ENCODE results near the gene CAVIN1.
A peak's percentile ranks its signal among the peaks of the same experiment; 100 is the strongest.
"Not testable (repeated sequence)": the region's sequence is repeated elsewhere in the genome, so short reads cannot be mapped to it uniquely, and the experiment has no call there.

CAVIN1 gene

GRCh38 chr17:42395601-42396000, 27.5 kb downstream of the CAVIN1 start:
- not testable (repeated sequence) for H3K27me3 ChIP-seq (ENCODE audit: control insufficient read depth in 1 of 2, insufficient read depth in 2 of 2, low read length in 2 of 2); H3K9ac ChIP-seq (ENCODE audit: low read depth in 1 of 2, low read length in 2 of 2)

GRCh38 chr17:42394838-42395237, 28.2 kb downstream of the CAVIN1 start:
- Histone ChIP-seq H3K4me1 (ENCODE audit: control insufficient read depth in 1 of 2, insufficient read depth in 2 of 2, low read length in 2 of 2) (peaks cover 0 to 6% of the 10 kb centered on the region in 2 donors), H3K36me3 (ENCODE audit: control insufficient read depth in 1 of 2, insufficient read depth in 2 of 2, low read length in 2 of 2) (no peaks in the 10 kb centered on the region), H3K9me3 (ENCODE audit: control insufficient read depth in 1 of 2, low read length in 2 of 2) (no peaks in the 10 kb centered on the region), H3K27me3 (ENCODE audit: control insufficient read depth in 1 of 2, insufficient read depth in 2 of 2, low read length in 2 of 2) (no peaks in the 10 kb centered on the region), H3K27ac (ENCODE audit: low read depth, low read length) (no peak overlapping the region), H3K4me3 (ENCODE audit: low read depth in 1 of 2, low read length in 2 of 2) (no peak overlapping the region), H3K9ac (ENCODE audit: low read depth in 1 of 2, low read length in 2 of 2) (no peak overlapping the region)

More at GRCh38 chr17:42395601-42396000, 27.5 kb downstream of the CAVIN1 start:
- H3K36me3 ChIP-seq (ENCODE audit: control insufficient read depth in 1 of 2, insufficient read depth in 2 of 2, low read length in 2 of 2); H3K4me1 ChIP-seq (ENCODE audit: control insufficient read depth in 1 of 2, insufficient read depth in 2 of 2, low read length in 2 of 2); H3K4me3 ChIP-seq (ENCODE audit: low read depth in 1 of 2, low read length in 2 of 2); H3K9me3 ChIP-seq (ENCODE audit: control insufficient read depth in 1 of 2, low read length in 2 of 2); H3K27ac ChIP-seq (ENCODE audit: low read depth, low read length): not testable (repeated sequence)

GRCh38 chr17:42392692-42393415, 30.2 kb downstream of the CAVIN1 start:
- no peaks in the 10 kb centered on the region for H3K36me3 ChIP-seq (ENCODE audit: control insufficient read depth in 1 of 2, insufficient read depth in 2 of 2, low read length in 2 of 2)
- no peaks in the 10 kb centered on the region for H3K9me3 ChIP-seq (ENCODE audit: control insufficient read depth in 1 of 2, low read length in 2 of 2)
- H3K4me1 ChIP-seq (ENCODE audit: control insufficient read depth in 1 of 2, insufficient read depth in 2 of 2, low read length in 2 of 2) = peaks cover 5 to 11% of the 10 kb centered on the region in 2 donors
- no peak overlapping the region for H3K4me3 ChIP-seq (ENCODE audit: low read depth in 1 of 2, low read length in 2 of 2)
- no peaks in the 10 kb centered on the region for H3K27me3 ChIP-seq (ENCODE audit: control insufficient read depth in 1 of 2, insufficient read depth in 2 of 2, low read length in 2 of 2)
- H3K27ac ChIP-seq (ENCODE audit: low read depth, low read length) = no peak overlapping the region
- no peak overlapping the region for H3K9ac ChIP-seq (ENCODE audit: low read depth in 1 of 2, low read length in 2 of 2)

- H3K9me3 ChIP-seq (ENCODE audit: control insufficient read depth in 1 of 2, low read length in 2 of 2); H3K36me3 ChIP-seq (ENCODE audit: control insufficient read depth in 1 of 2, insufficient read depth in 2 of 2, low read length in 2 of 2); H3K27me3 ChIP-seq (ENCODE audit: control insufficient read depth in 1 of 2, insufficient read depth in 2 of 2, low read length in 2 of 2); H3K27ac ChIP-seq (ENCODE audit: low read depth, low read length); H3K4me3 ChIP-seq (ENCODE audit: low read depth in 1 of 2, low read length in 2 of 2); H3K9ac ChIP-seq (ENCODE audit: low read depth in 1 of 2, low read length in 2 of 2): not testable (repeated sequence)
- H3K4me1 ChIP-seq (ENCODE audit: control insufficient read depth in 1 of 2, insufficient read depth in 2 of 2, low read length in 2 of 2) = peaks cover 15 to 18% of the 10 kb centered on the region in 2 donors
Observed at GRCh38 chr17:42391439-42391838, 31.6 kb downstream of the CAVIN1 start.

- H3K4me3 ChIP-seq (ENCODE audit: low read depth in 1 of 2, low read length in 2 of 2) = no peak overlapping the region
- H3K27me3 ChIP-seq (ENCODE audit: control insufficient read depth in 1 of 2, insufficient read depth in 2 of 2, low read length in 2 of 2) = no peaks in the 10 kb centered on the region
- H3K9me3 ChIP-seq (ENCODE audit: control insufficient read depth in 1 of 2, low read length in 2 of 2) = no peaks in the 10 kb centered on the region
- H3K36me3 ChIP-seq (ENCODE audit: control insufficient read depth in 1 of 2, insufficient read depth in 2 of 2, low read length in 2 of 2) = no peaks in the 10 kb centered on the region
- H3K27ac ChIP-seq (ENCODE audit: low read depth, low read length) = no peak overlapping the region
- H3K4me1 ChIP-seq (ENCODE audit: control insufficient read depth in 1 of 2, insufficient read depth in 2 of 2, low read length in 2 of 2) = peaks cover 23 to 25% of the 10 kb centered on the region in 2 donors
- peak overlapping the region in 1 of 2 donors; percentile 94 for H3K9ac ChIP-seq (ENCODE audit: low read depth in 1 of 2, low read length in 2 of 2)
Observed at GRCh38 chr17:42389899-42390298, 33.2 kb downstream of the CAVIN1 start.

GRCh38 chr17:42389135-42389417, 34.0 kb downstream of the CAVIN1 start:
- Histone ChIP-seq H3K4me3 (ENCODE audit: low read depth in 1 of 2, low read length in 2 of 2) (peak overlapping the region; percentile 84 to 85), H3K27ac (ENCODE audit: low read depth, low read length) (peak overlapping the region; percentile 97), H3K36me3 (ENCODE audit: control insufficient read depth in 1 of 2, insufficient read depth in 2 of 2, low read length in 2 of 2) (no peaks in the 10 kb centered on the region), H3K9me3 (ENCODE audit: control insufficient read depth in 1 of 2, low read length in 2 of 2) (no peaks in the 10 kb centered on the region), H3K9ac (ENCODE audit: low read depth in 1 of 2, low read length in 2 of 2) (peak overlapping the region; percentile 94 to 95), H3K27me3 (ENCODE audit: control insufficient read depth in 1 of 2, insufficient read depth in 2 of 2, low read length in 2 of 2) (no peaks in the 10 kb centered on the region), H3K4me1 (ENCODE audit: control insufficient read depth in 1 of 2, insufficient read depth in 2 of 2, low read length in 2 of 2) (peaks cover 23 to 25% of the 10 kb centered on the region in 2 donors)

GRCh38 chr17:42388381-42389134, 34.5 kb downstream of the CAVIN1 start, which contains the start of gene STAT3:
TSS of gene STAT3 (minus strand) at chr17:42388442. CDS start at chr17:42348516, 39,926 bp downstream.
- Histone ChIP-seq H3K27me3 (ENCODE audit: control insufficient read depth in 1 of 2, insufficient read depth in 2 of 2, low read length in 2 of 2) (no peaks in the 10 kb centered on the region), H3K4me1 (ENCODE audit: control insufficient read depth in 1 of 2, insufficient read depth in 2 of 2, low read length in 2 of 2) (peaks cover 23 to 25% of the 10 kb centered on the region in 2 donors), H3K4me3 (ENCODE audit: low read depth in 1 of 2, low read length in 2 of 2) (peak within 1 kb of the TSS; percentile 84 to 85), H3K9me3 (ENCODE audit: control insufficient read depth in 1 of 2, low read length in 2 of 2) (no peaks in the 10 kb centered on the region), H3K36me3 (ENCODE audit: control insufficient read depth in 1 of 2, insufficient read depth in 2 of 2, low read length in 2 of 2) (no peaks in the 10 kb centered on the region), H3K27ac (ENCODE audit: low read depth, low read length) (peak within 1 kb of the TSS; percentile 97), H3K9ac (ENCODE audit: low read depth in 1 of 2, low read length in 2 of 2) (peak within 1 kb of the TSS; percentile 94 to 95)

- Histone ChIP-seq H3K4me3 (ENCODE audit: low read depth in 1 of 2, low read length in 2 of 2) (peak overlapping the region; percentile 75 to 79), H3K9ac (ENCODE audit: low read depth in 1 of 2, low read length in 2 of 2) (peak overlapping the region; percentile 79 to 90), H3K27me3 (ENCODE audit: control insufficient read depth in 1 of 2, insufficient read depth in 2 of 2, low read length in 2 of 2) (no peaks in the 10 kb centered on the region), H3K9me3 (ENCODE audit: control insufficient read depth in 1 of 2, low read length in 2 of 2) (no peaks in the 10 kb centered on the region), H3K36me3 (ENCODE audit: control insufficient read depth in 1 of 2, insufficient read depth in 2 of 2, low read length in 2 of 2) (no peaks in the 10 kb centered on the region), H3K4me1 (ENCODE audit: control insufficient read depth in 1 of 2, insufficient read depth in 2 of 2, low read length in 2 of 2) (peaks cover 23 to 25% of the 10 kb centered on the region in 2 donors), H3K27ac (ENCODE audit: low read depth, low read length) (peak overlapping the region; percentile 97)
Observed at GRCh38 chr17:42387661-42388380, 35.2 kb downstream of the CAVIN1 start.

GRCh38 chr17:42386777-42387657, 36.0 kb downstream of the CAVIN1 start:
- H3K36me3 ChIP-seq (ENCODE audit: control insufficient read depth in 1 of 2, insufficient read depth in 2 of 2, low read length in 2 of 2) = no peaks in the 10 kb centered on the region
- peak overlapping the region; percentile 75 to 79 for H3K4me3 ChIP-seq (ENCODE audit: low read depth in 1 of 2, low read length in 2 of 2)
- H3K4me1 ChIP-seq (ENCODE audit: control insufficient read depth in 1 of 2, insufficient read depth in 2 of 2, low read length in 2 of 2) = peaks cover 23 to 25% of the 10 kb centered on the region in 2 donors
- peak overlapping the region; percentile 79 to 90 for H3K9ac ChIP-seq (ENCODE audit: low read depth in 1 of 2, low read length in 2 of 2)
- H3K27ac ChIP-seq (ENCODE audit: low read depth, low read length) = peak overlapping the region; percentile 97
- H3K9me3 ChIP-seq (ENCODE audit: control insufficient read depth in 1 of 2, low read length in 2 of 2) = no peaks in the 10 kb centered on the region
- no peaks in the 10 kb centered on the region for H3K27me3 ChIP-seq (ENCODE audit: control insufficient read depth in 1 of 2, insufficient read depth in 2 of 2, low read length in 2 of 2)

Data from duodenal mucosa (tissue), 2 donors.